Fibroblast of lung (primary cell): Measurements from ENCODE around the gene LRRC70. TPM values are rescaled to one million over a fixed set of nuclear protein-coding genes. Genes with fewer than 3 reads are reported as not detected.

Experiments
- DNase-seq, 2 donors: peaks; one replicate each; pipeline versions ENCODE4 v3.0.0 to v3.0.0-alpha.2; 2010; ENCODE audit warnings: low read depth in 2 of 2
- H2AFZ ChIP-seq: 2 replicates; pipeline ENCODE4 v1.5.1; 2012; ENCODE audit warnings: low read length, control low read depth, inconsistent platforms
- H3K27ac ChIP-seq: 2 replicates; pipeline ENCODE4 v1.5.1; 2011; ENCODE audit warnings: low read length, control low read depth; ENCODE audit not compliant: insufficient read depth
- H3K27me3 ChIP-seq: 2 replicates; pipeline ENCODE4 v1.5.1; 2011; ENCODE audit warnings: mild to moderate bottlenecking, low read length; ENCODE audit not compliant: control insufficient read depth, insufficient read depth
- H3K36me3 ChIP-seq: 2 replicates; pipeline ENCODE4 v1.5.1; 2011; ENCODE audit warnings: low read length; ENCODE audit not compliant: control insufficient read depth, insufficient read depth
- H3K4me1 ChIP-seq: 2 replicates; pipeline ENCODE4 v1.5.1; 2011; ENCODE audit warnings: low read length; ENCODE audit not compliant: control insufficient read depth, insufficient read depth; ENCODE audit errors: extremely low read depth
- H3K4me2 ChIP-seq: 2 replicates; pipeline ENCODE4 v1.5.1; 2011; ENCODE audit warnings: low read length, control low read depth; ENCODE audit not compliant: insufficient read depth; ENCODE audit errors: extremely low read depth
- H3K4me3 ChIP-seq, 4 experiments: fragments of 200-600 bp in 1 of 4; sonication (generic) in 1 of 4; replicated peaks in 1 of 4; 2 replicates each; pipeline ENCODE4 v1.5.1; 2011 to 2016; ENCODE audit warnings: low read length in 4 of 4, low read depth in 3 of 4, mild to moderate bottlenecking in 3 of 4, control low read depth in 2 of 4, inconsistent platforms in 1 of 4, mixed read lengths in 1 of 4; ENCODE audit not compliant: insufficient read depth in 1 of 4; ENCODE audit errors: control extremely low read depth in 1 of 4
- H3K79me2 ChIP-seq: 2 replicates; pipeline ENCODE4 v1.5.1; 2012; ENCODE audit warnings: mild to moderate bottlenecking, low read length, inconsistent platforms; ENCODE audit not compliant: control insufficient read depth, insufficient read depth
- H3K9ac ChIP-seq: 2 replicates; pipeline ENCODE4 v1.5.1; 2011; ENCODE audit warnings: mild to moderate bottlenecking, low read length, control low read depth; ENCODE audit not compliant: insufficient read depth
- H3K9me3 ChIP-seq: 2 replicates; pipeline ENCODE4 v1.5.1; 2012; ENCODE audit warnings: low read depth, low read length; ENCODE audit not compliant: control insufficient read depth, insufficient read depth
- H4K20me1 ChIP-seq: 2 replicates; pipeline ENCODE4 v1.5.1; 2011; ENCODE audit warnings: low read length; ENCODE audit not compliant: control insufficient read depth, insufficient read depth; ENCODE audit errors: extremely low read depth
- EZH2 ChIP-seq: IDR thresholded peaks from 2 replicates; pipeline ENCODE4 v1.5.1; 2012; ENCODE audit warnings: low read length, control low read depth, mild to moderate bottlenecking; ENCODE audit errors: missing control alignments
- polyA plus RNA-seq, 2 donors: library from polyadenylated mRNA; depleted of rRNA in 1 of 2; stranded (reverse) in 1 of 2; unstranded in 1 of 2; fragments of >200 nt; gene quantifications; 2 replicates each; pipeline ENCODE4 v1.2.1, GENCODE V29; 2011 to 2012; ENCODE audit warnings: missing spikeins in 1 of 2
- total RNA-seq: library from RNA; depleted of rRNA; stranded (reverse); fragments of >200 nt; gene quantifications from 2 replicates; pipeline ENCODE4 v1.2.1, GENCODE V29; 2014
- TF ChIP-seq, protein P1 (sequence below), 2 donors: IDR thresholded peaks in 1 of 2; conservative IDR thresholded peaks in 1 of 2; 1 replicate in 1 of 2; 2 replicates in 1 of 2; pipeline ENCODE4 v1.5.1; 2011 to 2012; ENCODE audit warnings: low read length in 2 of 2, control low read depth in 1 of 2, inconsistent platforms in 1 of 2, low read depth in 1 of 2, mild to moderate bottlenecking in 1 of 2

LRRC70 gene
- total and polyA plus RNA-seq, 2 donors (not counting 1 experiment from before 2014, with no cell fraction given), result 0.34 to 1.3 TPM

DNA sequence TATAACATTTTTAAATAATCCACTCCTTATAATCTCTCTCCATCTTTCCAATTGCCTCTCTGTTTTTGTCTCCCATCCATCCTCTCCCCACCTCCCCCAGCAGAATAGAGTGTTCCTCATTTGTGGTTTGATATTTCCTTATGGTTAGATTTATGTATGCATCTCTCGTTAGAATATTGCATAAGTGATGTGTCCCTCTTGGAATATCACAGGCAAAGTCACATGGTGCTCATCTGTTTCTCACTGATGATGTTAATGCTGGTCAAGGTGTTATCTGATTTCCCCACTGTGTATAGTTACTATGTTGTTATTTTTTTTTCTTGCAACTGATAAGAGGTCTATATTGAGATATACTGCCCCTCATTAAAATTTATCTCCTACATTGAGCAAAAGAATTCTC lies 3.1 kb upstream of the LRRC70 start:
- no peaks in the 10 kb centered on the region for H3K27me3 ChIP-seq
- no peak overlapping the region for H3K4me2 ChIP-seq
- TF ChIP-seq EZH2, result no peak
- TF ChIP-seq, protein P1, sequence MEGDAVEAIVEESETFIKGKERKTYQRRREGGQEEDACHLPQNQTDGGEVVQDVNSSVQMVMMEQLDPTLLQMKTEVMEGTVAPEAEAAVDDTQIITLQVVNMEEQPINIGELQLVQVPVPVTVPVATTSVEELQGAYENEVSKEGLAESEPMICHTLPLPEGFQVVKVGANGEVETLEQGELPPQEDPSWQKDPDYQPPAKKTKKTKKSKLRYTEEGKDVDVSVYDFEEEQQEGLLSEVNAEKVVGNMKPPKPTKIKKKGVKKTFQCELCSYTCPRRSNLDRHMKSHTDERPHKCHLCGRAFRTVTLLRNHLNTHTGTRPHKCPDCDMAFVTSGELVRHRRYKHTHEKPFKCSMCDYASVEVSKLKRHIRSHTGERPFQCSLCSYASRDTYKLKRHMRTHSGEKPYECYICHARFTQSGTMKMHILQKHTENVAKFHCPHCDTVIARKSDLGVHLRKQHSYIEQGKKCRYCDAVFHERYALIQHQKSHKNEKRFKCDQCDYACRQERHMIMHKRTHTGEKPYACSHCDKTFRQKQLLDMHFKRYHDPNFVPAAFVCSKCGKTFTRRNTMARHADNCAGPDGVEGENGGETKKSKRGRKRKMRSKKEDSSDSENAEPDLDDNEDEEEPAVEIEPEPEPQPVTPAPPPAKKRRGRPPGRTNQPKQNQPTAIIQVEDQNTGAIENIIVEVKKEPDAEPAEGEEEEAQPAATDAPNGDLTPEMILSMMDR (conservative IDR thresholded peaks at IDR 0.05 in 1 of 2, IDR thresholded peaks at IDR 0.05 in 1 of 2; ENCODE audit: low read depth in 1 of 2, low read length in 2 of 2), result no peak

DNA sequence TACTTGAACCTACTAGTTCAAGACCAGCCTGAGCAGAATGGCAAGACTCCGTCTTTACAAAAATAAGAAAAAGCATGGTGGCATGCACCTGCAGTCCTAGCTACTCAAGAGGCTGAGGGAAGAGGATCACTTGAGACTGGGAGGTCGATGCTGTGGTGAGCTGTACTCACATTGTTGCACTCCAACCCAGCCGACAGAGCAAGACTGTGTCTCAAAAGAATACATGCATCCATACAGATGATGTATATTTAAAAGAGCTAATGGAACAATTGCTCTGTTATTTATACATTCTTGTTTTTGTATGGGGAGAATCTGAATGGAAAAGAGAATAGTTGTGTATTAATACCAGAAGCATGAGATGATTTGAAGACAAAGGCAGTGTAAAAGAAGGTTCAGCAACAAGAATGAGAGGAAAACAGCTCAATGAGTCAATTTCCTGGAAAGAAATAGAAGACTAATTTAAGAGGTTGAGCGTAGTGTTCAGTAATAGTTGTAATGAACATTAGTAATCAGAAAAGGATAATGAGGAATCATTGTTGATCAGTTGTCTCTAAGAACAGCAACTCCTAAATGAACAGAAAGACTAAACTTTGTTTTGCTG lies 1.9 kb upstream of the LRRC70 start:
- Histone ChIP-seq H3K4me1 (no peaks in the 10 kb centered on the region), H3K36me3 (no peaks in the 10 kb centered on the region), H3K9ac (no peak overlapping the region), H4K20me1 (no peaks in the 10 kb centered on the region), H3K79me2 (no peaks in the 10 kb centered on the region), H3K9me3 (no peaks in the 10 kb centered on the region), H3K27me3 (no peaks in the 10 kb centered on the region), H3K4me2 (no peak overlapping the region), H3K27ac (no peak overlapping the region), H3K4me3 (no peak overlapping the region), H2AFZ (no peak overlapping the region)
- TF ChIP-seq EZH2, result no peak
- TF ChIP-seq, protein P1 (conservative IDR thresholded peaks at IDR 0.05 in 1 of 2, IDR thresholded peaks at IDR 0.05 in 1 of 2; ENCODE audit: low read depth in 1 of 2, low read length in 2 of 2), result no peak
- peak in 1 of 2 donors; percentile 2 for DNase-seq

More for the DNA sequence above, 3.1 kb upstream of the LRRC70 start:
- H3K4me3 ChIP-seq, result no peak overlapping the region
- H3K79me2 ChIP-seq, result no peaks in the 10 kb centered on the region
- DNase-seq, result no peak
- no peaks in the 10 kb centered on the region for H3K9me3 ChIP-seq
- no peak overlapping the region for H3K27ac ChIP-seq
- H3K4me1 ChIP-seq, result no peaks in the 10 kb centered on the region
- H4K20me1 ChIP-seq, result no peaks in the 10 kb centered on the region
- no peak overlapping the region for H3K9ac ChIP-seq
- no peak overlapping the region for H2AFZ ChIP-seq
- no peaks in the 10 kb centered on the region for H3K36me3 ChIP-seq

DNA sequence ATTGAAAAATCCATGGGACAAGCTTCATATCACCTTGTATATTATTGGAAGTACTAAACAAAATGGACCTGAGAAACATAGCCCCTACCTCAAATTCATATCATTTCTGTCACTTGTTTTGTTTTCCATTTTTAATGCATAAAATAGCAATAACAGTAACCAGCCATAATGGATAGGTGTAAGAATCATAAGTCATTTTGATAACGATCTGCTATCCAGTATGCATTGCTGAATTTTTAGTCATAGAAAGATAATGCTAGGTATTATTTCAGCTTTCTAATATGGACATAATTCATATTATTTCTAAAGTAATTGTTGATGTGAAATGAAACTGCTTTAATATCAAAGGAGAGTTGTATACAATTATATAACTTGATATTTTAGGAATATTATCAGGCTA lies 1.1 kb upstream of the LRRC70 start:
- H3K9me3 ChIP-seq, result no peaks in the 10 kb centered on the region
- no peak for DNase-seq
- TF ChIP-seq, protein P1 (conservative IDR thresholded peaks at IDR 0.05 in 1 of 2, IDR thresholded peaks at IDR 0.05 in 1 of 2; ENCODE audit: low read depth in 1 of 2, low read length in 2 of 2), result no peak
- no peak for TF ChIP-seq EZH2
- H4K20me1 ChIP-seq, result no peaks in the 10 kb centered on the region
- no peaks in the 10 kb centered on the region for H3K36me3 ChIP-seq
- H3K4me3 ChIP-seq, result no peak overlapping the region
- H3K4me2 ChIP-seq, result no peak overlapping the region
- no peaks in the 10 kb centered on the region for H3K27me3 ChIP-seq
- H2AFZ ChIP-seq, result no peak overlapping the region
- no peaks in the 10 kb centered on the region for H3K4me1 ChIP-seq
- no peak overlapping the region for H3K9ac ChIP-seq
- no peaks in the 10 kb centered on the region for H3K79me2 ChIP-seq
- H3K27ac ChIP-seq, result no peak overlapping the region
